K562 (cell line): Measurements from ENCODE around the gene MEIG1. TPM values are rescaled to one million over a fixed set of nuclear protein-coding genes. Genes with fewer than 3 reads are reported as not detected.
A peak's percentile ranks its signal among the peaks of the same experiment; 100 is the strongest.

Experiments
- BCOR ChIP-seq: fragments of 450-650 bp; IDR thresholded peaks from 2 replicates; pipeline ENCODE4 v1.6.1; 2016
- ETV6 ChIP-seq, 3 experiments: fragments of 150-350 bp in 1 of 3; sonication (generic) in 1 of 3; formaldehyde crosslinking in 1 of 3; IDR thresholded peaks; 2 replicates each; pipeline versions ENCODE4 v1.6.1 to v1.8.0; 2014 to 2022; ENCODE audit warnings: borderline replicate concordance in 2 of 3, low read depth in 2 of 3, antibody characterized with exemption in 1 of 3, low read length in 1 of 3, mild to moderate bottlenecking in 1 of 3, missing genetic modification reagents in 1 of 3
- KLF6 ChIP-seq: fragments of 250-450 bp; sonication (Bioruptor Pico); IDR thresholded peaks from 2 replicates; pipeline ENCODE4 v1.4.0; 2020; ENCODE audit warnings: mild to moderate bottlenecking, moderate library complexity, borderline replicate concordance
- NFXL1 ChIP-seq: fragments of 450-650 bp; formaldehyde crosslinking; IDR thresholded peaks from 2 replicates; pipeline ENCODE4 v1.4.0; 2021; ENCODE audit warnings: mild to moderate bottlenecking
- POLR2B ChIP-seq: fragments of 450-650 bp; IDR thresholded peaks from 2 replicates; pipeline ENCODE4 v1.6.1; 2018; ENCODE audit warnings: low read depth; ENCODE audit not compliant: partially characterized antibody
- TEAD2 ChIP-seq: fragments of 450-650 bp; IDR thresholded peaks from 2 replicates; pipeline ENCODE4 v1.6.1; 2016; ENCODE audit warnings: missing genetic modification characterization, control low read depth, missing compliant biosample characterization
- ZKSCAN3 ChIP-seq: fragments of 250-450 bp; sonication (Bioruptor Pico); IDR thresholded peaks from 2 replicates; pipeline ENCODE4 v1.4.0; 2020
- ZNF121 ChIP-seq: sonication (generic); formaldehyde crosslinking; conservative IDR thresholded peaks from 2 replicates; pipeline ENCODE4 v1.8.0; 2022; ENCODE audit warnings: missing genetic modification reagents
- ZNF143 ChIP-seq: sonication (generic); formaldehyde crosslinking; IDR thresholded peaks from 2 replicates; pipeline ENCODE4 v1.9.0; 2022; ENCODE audit warnings: mild to moderate bottlenecking, missing genetic modification reagents
- ZNF184 ChIP-seq: sonication (generic); formaldehyde crosslinking; IDR thresholded peaks from 2 replicates; pipeline ENCODE4 v1.5.0; 2020; ENCODE audit warnings: missing genetic modification reagents
- ZNF780A ChIP-seq: fragments of 250-450 bp; sonication (Bioruptor Pico); IDR thresholded peaks from 2 replicates; pipeline ENCODE4 v1.5.0; 2021; ENCODE audit warnings: mild to moderate bottlenecking
- ZSCAN29 ChIP-seq: fragments of 450-650 bp; IDR thresholded peaks from 2 replicates; pipeline ENCODE4 v1.6.1; 2017
- polyA plus RNA-seq, 8 experiments: library from polyadenylated mRNA; depleted of rRNA in 4 of 8; stranded (reverse) in 5 of 8; unstranded in 3 of 8; fragments of >200 nt; fragmentation: Nextera tagmentation in 2 of 8; fragmentation: Illumina TruSeq in 1 of 8; extraction: Ambion mirVana in 2 of 8; extraction: Trizol in 1 of 8; gene quantifications; 2 replicates each; pipeline versions ENCODE4 v1.2.1 to v1.2.3, GENCODE V29; 2011 to 2014; ENCODE audit warnings: inconsistent platforms in 1 of 8, missing spikeins in 1 of 8
- total RNA-seq, 7 experiments: library from RNA; depleted of rRNA in 6 of 7; stranded (reverse); fragments of >200 nt in 6 of 7; fragmentation: Illumina TruSeq in 2 of 7; extraction: Trizol in 2 of 7; gene quantifications; 2 replicates each; pipeline versions ENCODE4 v1.2.1 to v1.2.3, GENCODE V29; 2011 to 2021; ENCODE audit warnings: low replicate concordance in 1 of 7
- TF ChIP-seq, protein P1 (sequence below): conservative IDR thresholded peaks from 2 replicates; pipeline ENCODE4 v1.6.1; 2011; ENCODE audit warnings: low read depth, mild to moderate bottlenecking, low read length; ENCODE audit not compliant: control insufficient read depth
- TF ChIP-seq, protein P2 (sequence below): fragments of 150-350 bp; conservative IDR thresholded peaks from 2 replicates; pipeline ENCODE4 v1.6.1; 2014; ENCODE audit warnings: low read length
- TF ChIP-seq, protein P3 (sequence below), 2 experiments: fragments of 250-450 bp in 1 of 2; fragments of 450-650 bp in 1 of 2; sonication (Bioruptor Pico) in 1 of 2; IDR thresholded peaks; 2 replicates each; pipeline versions ENCODE4 v1.6.1 to v1.8.0; 2016 to 2021; ENCODE audit warnings: mild to moderate bottlenecking in 2 of 2, moderate library complexity in 2 of 2, missing compliant biosample characterization in 1 of 2, missing genetic modification characterization in 1 of 2
- TF ChIP-seq, protein P4 (sequence below): fragments of 200-400 bp; formaldehyde crosslinking; IDR thresholded peaks from 2 replicates; pipeline ENCODE4 v1.6.1; 2017; ENCODE audit warnings: mild to moderate bottlenecking, low read depth, low read length, moderate library complexity
- TF ChIP-seq, protein P5 (sequence below): fragments of 450-650 bp; IDR thresholded peaks from 2 replicates; pipeline ENCODE4 v1.6.1; 2016; ENCODE audit warnings: missing biosample characterization, missing genetic modification characterization
- TF ChIP-seq, protein P6 (sequence below), 2 experiments: fragments of 450-650 bp in 1 of 2; sonication (generic) in 1 of 2; formaldehyde crosslinking; conservative IDR thresholded peaks; 2 replicates each; pipeline versions ENCODE4 v1.4.0 to v1.8.1; 2020 to 2022; ENCODE audit warnings: mild to moderate bottlenecking in 1 of 2, missing genetic modification reagents in 1 of 2

MEIG1 gene
- total and polyA plus RNA-seq, 9 of the 15 experiments (the other 6 are each of a cell fraction or from before 2014, with no cell fraction given), result 0.19 to 1.7 (median 0.54) TPM; not detected in 3

DNA sequence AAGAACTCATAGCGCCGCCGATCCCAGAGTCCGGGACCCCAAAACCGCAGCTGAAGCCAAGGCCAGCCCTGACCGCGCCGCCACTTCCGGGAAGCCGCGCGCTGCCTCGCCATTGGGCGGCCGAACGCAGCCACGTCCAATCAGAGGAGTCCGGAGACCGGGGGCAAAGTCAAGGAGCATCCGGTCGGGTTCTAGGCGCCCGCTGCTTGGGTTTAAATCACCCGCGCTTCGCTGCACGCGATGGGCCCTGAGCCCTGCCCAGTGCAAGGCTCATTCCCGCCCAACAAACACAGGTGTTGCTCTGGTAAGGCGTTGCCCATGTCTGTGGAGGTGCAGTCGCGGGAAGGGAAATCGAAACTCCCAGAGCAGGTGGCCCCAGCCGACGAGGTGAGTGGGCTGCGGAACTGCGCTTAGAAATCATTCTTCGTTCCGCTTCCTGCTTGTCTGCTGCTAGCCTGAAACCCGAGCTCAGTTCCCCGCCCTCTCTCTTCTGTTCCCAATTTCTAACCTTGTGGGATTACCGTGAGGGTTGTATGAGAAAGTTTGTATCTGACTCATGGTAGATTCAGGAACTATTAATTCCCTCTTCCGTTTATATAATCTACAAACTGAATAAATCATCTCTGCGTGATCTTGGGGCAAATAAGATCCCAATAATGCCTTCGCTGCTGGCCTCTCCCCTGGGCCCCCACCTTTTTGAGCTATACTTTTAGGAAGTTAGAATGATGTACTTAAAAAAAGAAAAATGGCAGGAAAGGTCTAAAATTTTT is 5.0 kb upstream of the MEIG1 start, which contains the start of gene DCLRE1C (continued):
- TF ChIP-seq ETV6 (IDR thresholded peaks at IDR 0.05; ENCODE audit: borderline replicate concordance in 1 of 2, low read depth in 2 of 2, low read length in 1 of 2) (peak in 1 of 2 experiments; percentile 77; a peak in 1 of 4 replicates), ETV6 (CRISPR knock-in tag; IDR thresholded peaks at IDR 0.05; ENCODE audit: borderline replicate concordance) (0 out of 2 replicates have a peak, but pooled peaks have one; percentile 62), ZSCAN29 (no peak), POLR2B (peak; percentile 90), ZNF184 (no peak), ZNF143 (no peak), NFXL1 (CRISPR knock-in tag) (no peak), ZNF121 (CRISPR knock-in tag) (0 out of 2 replicates have a peak, but pooled peaks have one; percentile 4), ZNF780A (CRISPR knock-in tag) (no peak), KLF6 (CRISPR knock-in tag) (no peak), ZKSCAN3 (no peak), BCOR (no peak), TEAD2 (tag) (no peak)
- TF ChIP-seq, protein P1, sequence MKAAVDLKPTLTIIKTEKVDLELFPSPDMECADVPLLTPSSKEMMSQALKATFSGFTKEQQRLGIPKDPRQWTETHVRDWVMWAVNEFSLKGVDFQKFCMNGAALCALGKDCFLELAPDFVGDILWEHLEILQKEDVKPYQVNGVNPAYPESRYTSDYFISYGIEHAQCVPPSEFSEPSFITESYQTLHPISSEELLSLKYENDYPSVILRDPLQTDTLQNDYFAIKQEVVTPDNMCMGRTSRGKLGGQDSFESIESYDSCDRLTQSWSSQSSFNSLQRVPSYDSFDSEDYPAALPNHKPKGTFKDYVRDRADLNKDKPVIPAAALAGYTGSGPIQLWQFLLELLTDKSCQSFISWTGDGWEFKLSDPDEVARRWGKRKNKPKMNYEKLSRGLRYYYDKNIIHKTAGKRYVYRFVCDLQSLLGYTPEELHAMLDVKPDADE, result no peak; the same call in 1 of the 2 replicates
- TF ChIP-seq, protein P2, sequence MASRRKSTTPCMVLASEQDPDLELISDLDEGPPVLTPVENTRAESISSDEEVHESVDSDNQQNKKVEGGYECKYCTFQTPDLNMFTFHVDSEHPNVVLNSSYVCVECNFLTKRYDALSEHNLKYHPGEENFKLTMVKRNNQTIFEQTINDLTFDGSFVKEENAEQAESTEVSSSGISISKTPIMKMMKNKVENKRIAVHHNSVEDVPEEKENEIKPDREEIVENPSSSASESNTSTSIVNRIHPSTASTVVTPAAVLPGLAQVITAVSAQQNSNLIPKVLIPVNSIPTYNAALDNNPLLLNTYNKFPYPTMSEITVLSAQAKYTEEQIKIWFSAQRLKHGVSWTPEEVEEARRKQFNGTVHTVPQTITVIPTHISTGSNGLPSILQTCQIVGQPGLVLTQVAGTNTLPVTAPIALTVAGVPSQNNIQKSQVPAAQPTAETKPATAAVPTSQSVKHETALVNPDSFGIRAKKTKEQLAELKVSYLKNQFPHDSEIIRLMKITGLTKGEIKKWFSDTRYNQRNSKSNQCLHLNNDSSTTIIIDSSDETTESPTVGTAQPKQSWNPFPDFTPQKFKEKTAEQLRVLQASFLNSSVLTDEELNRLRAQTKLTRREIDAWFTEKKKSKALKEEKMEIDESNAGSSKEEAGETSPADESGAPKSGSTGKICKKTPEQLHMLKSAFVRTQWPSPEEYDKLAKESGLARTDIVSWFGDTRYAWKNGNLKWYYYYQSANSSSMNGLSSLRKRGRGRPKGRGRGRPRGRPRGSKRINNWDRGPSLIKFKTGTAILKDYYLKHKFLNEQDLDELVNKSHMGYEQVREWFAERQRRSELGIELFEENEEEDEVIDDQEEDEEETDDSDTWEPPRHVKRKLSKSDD, result peak; percentile 34; the same call in 1 of the 2 replicates
- TF ChIP-seq, protein P3, sequence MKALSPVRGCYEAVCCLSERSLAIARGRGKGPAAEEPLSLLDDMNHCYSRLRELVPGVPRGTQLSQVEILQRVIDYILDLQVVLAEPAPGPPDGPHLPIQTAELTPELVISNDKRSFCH (CRISPR knock-in tag; IDR thresholded peaks at IDR 0.05), result no peak
- TF ChIP-seq, protein P3 (tag; IDR thresholded peaks at IDR 0.05), result peak; percentile 50; the same call in 1 of the 2 replicates
- TF ChIP-seq, protein P4, sequence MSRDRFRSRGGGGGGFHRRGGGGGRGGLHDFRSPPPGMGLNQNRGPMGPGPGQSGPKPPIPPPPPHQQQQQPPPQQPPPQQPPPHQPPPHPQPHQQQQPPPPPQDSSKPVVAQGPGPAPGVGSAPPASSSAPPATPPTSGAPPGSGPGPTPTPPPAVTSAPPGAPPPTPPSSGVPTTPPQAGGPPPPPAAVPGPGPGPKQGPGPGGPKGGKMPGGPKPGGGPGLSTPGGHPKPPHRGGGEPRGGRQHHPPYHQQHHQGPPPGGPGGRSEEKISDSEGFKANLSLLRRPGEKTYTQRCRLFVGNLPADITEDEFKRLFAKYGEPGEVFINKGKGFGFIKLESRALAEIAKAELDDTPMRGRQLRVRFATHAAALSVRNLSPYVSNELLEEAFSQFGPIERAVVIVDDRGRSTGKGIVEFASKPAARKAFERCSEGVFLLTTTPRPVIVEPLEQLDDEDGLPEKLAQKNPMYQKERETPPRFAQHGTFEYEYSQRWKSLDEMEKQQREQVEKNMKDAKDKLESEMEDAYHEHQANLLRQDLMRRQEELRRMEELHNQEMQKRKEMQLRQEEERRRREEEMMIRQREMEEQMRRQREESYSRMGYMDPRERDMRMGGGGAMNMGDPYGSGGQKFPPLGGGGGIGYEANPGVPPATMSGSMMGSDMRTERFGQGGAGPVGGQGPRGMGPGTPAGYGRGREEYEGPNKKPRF, result no peak
- TF ChIP-seq, protein P5, sequence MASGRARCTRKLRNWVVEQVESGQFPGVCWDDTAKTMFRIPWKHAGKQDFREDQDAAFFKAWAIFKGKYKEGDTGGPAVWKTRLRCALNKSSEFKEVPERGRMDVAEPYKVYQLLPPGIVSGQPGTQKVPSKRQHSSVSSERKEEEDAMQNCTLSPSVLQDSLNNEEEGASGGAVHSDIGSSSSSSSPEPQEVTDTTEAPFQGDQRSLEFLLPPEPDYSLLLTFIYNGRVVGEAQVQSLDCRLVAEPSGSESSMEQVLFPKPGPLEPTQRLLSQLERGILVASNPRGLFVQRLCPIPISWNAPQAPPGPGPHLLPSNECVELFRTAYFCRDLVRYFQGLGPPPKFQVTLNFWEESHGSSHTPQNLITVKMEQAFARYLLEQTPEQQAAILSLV, result no peak
- TF ChIP-seq, protein P6, sequence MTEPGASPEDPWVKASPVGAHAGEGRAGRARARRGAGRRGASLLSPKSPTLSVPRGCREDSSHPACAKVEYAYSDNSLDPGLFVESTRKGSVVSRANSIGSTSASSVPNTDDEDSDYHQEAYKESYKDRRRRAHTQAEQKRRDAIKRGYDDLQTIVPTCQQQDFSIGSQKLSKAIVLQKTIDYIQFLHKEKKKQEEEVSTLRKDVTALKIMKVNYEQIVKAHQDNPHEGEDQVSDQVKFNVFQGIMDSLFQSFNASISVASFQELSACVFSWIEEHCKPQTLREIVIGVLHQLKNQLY (CRISPR knock-in tag; conservative IDR thresholded peaks at IDR 0.05), result peak in 1 of 2 experiments; percentile 77; a peak in 1 of 4 replicates
